GM18520 (cell line): ENCODE results near the gene SLC38A6.
"Not testable (repeated sequence)": the region's sequence is repeated elsewhere in the genome, so short reads cannot be mapped to it uniquely, and the experiment has no call there.

Experiments used
- ATAC-seq: cut with Tn5 transposase; IDR thresholded peaks from one replicate; pipeline ENCODE4 v1.9.1; 2021; ENCODE audit not compliant: unreplicated experiment

Gene SLC38A6

DNA sequence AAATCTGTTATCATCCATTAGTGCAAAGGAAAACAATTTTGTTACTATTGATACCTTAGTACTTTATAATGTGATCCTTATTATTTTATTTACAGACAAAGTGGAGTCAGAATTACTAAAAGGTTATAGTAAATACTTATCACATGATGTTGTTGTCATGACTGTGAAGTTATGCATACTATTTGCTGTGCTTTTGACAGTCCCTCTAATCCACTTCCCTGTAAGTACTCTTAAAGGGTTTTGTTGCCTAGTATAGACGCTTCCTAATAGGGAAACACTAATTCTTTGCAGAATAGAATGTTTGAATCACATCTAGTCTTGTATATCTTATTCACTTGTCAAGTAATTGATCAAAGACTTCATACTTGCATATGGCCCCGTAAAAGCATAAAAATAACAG is 69.4 kb downstream of the SLC38A6 start:
- no peak for ATAC-seq

GRCh38 chr14:61051051-61051450 is 70.0 kb downstream of the SLC38A6 start:
- ATAC-seq, result no peak

DNA sequence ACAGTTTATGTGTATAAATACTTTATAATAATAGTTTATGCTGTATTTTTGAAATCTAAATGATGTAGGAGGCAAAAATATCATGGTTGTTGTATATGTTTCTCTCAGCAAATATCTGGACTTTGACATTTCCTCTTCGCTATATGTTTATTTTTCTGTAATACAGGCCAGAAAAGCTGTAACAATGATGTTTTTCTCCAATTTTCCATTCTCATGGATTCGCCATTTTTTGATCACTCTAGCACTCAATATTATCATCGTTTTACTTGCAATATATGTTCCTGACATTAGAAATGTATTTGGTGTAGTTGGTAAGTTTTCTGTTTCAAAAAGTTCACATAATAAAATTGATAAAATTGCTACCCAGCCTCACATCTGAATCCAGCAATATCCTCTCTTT is 70.6 kb downstream of the SLC38A6 start:
- no peak for ATAC-seq

- no peak for ATAC-seq
These were observed 82.4 kb downstream of the SLC38A6 start for GRCh38 chr14:61063461-61063860.

DNA sequence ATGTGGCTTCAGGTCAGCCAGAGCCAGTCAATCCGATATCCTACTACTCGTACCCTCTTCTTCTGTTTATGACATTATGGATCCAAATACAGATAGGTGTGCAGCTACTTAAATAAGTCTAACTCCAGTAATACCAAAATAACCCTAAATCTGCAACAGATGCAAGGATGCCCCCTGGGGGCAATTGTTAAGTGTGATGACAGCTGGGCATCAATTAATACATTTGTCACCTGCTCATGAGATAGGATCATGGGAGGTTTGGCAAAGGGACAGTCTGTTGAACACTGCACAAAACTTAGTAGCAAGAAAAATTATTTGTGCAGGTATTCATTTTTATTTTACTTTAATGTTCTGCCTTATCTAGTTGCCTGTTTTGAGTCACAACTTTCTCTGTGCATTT is 83.2 kb downstream of the SLC38A6 start:
- no peak for ATAC-seq

- ATAC-seq, result no peak
These were observed 83.8 kb downstream of the SLC38A6 start for GRCh38 chr14:61064856-61065255.

GRCh38 chr14:61065656-61066055 is 84.6 kb downstream of the SLC38A6 start:
- ATAC-seq, result no peak

DNA sequence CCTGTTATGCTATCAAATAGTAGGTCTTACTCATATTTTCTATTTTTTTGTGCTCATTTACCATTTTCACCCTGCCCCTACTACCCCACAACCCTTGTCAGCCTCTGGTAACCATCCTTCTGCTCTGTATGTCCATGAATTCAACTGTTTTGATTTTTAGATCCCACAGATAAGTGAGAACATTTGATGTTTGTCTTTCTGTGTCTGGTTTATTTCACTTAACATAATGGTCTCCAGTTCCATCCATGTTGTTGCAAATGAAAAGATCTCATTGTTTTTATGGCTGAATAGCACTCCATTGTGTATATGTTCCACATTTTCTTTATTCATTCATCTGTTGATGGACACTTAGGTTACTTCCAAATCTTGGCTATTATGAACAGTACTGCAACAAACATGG is 91.4 kb downstream of the SLC38A6 start:
- not testable (repeated sequence) for ATAC-seq

DNA sequence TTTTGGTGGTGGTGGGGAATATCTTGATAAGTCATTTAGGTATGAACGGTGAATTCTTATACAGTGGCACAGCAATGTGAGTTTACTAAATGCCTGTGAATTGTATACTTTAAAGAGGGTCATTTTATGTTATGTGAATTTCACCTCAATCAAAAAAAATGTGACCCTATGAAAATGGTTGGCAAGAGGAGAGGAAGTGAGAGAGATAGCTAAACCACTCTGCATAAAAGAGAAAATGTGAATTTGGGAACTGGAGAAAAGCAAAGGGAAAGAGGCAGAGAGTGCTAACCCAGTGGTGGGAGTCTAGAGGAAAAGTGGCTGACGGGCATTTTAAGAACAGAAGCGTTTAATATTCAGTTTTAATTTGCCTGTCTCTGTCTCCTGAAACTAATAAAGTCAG is 93.8 kb downstream of the SLC38A6 start:
- ATAC-seq, result no peak

- no peak for ATAC-seq
These were observed 95.5 kb downstream of the SLC38A6 start for GRCh38 chr14:61076556-61076955.

DNA sequence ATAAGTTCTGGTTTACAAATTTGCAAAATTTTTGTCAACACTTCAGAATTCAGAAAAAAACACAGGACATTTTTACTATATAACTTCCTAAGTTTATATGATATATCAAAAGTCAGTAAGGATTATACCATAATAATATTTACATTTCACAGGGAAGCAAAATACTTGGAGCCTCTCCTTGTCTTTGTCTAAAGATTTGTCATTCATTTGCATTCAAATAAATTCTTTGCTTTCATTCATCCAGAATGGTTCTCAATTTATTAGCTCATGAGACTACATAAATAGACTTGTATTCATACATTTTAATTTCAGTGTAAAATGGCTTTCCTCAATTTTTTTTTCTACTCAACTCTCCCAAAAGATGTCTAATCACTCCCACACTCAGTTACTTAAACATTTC is 96.4 kb downstream of the SLC38A6 start:
- ATAC-seq, result no peak

DNA sequence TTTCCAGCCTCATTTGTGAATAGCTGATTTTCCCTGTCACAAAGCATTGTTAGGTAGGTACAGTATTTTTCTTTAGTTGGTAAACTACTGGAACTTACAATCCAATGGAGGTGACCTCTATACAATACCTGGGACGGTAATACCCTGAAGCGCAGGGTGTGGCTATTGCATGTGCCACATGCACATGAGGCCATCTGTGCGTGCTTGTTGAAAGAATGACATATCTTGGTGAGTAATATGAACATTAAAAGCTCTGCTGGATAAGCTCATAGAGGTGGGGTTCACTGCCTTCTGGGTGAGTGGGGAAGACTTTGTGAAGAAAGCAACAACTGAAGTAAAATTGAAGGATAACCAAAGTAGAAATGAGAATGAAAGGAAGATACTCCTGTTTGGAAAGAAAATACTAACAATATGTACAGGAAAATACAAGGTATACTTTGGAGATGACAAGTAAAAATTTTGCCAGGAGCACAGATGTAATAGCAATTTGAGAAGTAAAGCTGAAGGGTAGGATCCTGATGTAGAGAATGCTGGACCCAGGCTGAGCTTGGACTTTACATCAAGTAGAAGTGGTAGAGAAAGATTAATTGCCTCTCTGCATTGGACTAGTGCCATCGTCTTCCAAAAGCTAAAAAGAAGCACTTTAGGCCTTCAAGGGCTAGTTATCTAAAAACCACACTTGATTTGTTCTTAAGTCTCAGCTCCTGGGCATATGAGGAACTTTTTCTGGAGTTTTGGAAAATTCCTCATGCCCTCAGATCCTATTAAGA is 97.1 kb downstream of the SLC38A6 start:
- ATAC-seq, result no peak

DNA sequence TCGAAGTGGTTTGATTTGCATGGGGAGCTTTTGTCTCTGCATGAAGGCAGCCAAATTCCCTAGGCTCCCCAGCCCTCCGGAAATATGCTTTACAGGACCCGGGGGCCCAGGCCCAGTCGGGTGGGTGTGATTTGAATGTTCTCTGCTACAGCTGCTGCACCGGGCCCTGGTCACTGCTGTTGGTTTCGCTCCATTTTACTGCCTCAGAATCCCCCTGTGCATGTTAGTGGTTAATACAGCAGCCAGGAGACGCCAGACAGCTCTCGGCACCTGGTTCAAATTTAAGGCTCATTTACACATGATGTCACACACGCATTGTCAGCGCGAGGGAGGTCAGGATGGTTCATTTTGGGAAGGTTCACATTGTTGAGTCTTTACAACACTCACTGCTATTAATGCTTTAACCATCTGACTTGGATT is 99.6 kb downstream of the SLC38A6 start:
- peak; percentile 57 for ATAC-seq

- ATAC-seq, result no peak
These were observed 107.0 kb downstream of the SLC38A6 start for GRCh38 chr14:61088081-61088480.

DNA sequence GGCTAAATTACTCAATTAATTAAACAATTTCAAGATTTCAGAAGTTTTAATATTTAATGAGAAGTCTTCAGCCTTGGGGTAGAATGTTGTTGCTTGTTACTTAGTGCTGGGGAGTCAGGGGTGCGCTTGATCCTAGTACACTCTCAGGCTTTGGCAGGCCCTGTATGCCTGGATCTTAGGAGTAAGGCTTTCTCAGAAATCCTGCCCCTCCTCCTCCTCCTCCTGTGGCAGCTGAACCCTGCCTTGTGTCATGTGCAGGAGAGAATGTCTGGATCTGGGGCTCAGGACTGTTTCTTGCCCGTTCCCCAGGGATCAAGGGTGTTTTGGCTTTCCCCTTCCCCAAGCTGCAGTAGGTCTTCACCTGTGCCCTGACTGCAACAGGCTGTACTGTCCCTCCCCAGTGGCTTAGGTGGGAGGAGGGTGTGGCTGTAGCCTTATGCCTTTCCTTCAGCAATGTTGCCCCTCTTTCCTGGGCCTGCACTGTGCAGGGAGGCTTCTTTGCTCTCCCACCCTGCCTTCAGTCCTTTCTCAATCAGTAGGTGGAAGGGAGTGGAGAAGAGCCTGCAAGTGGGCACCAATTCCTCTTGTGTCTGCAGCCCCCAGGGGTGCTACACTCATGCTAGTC is 108.2 kb downstream of the SLC38A6 start:
- ATAC-seq, result no peak

GRCh38 chr14:61090432-61091216 is 109.6 kb downstream of the SLC38A6 start:
- peak; percentile 96 for ATAC-seq

- no peak for ATAC-seq
These were observed 110.7 kb downstream of the SLC38A6 start for GRCh38 chr14:61091657-61092273.

GRCh38 chr14:61098096-61098495 is 117.1 kb downstream of the SLC38A6 start:
- ATAC-seq, result not testable (repeated sequence)

DNA sequence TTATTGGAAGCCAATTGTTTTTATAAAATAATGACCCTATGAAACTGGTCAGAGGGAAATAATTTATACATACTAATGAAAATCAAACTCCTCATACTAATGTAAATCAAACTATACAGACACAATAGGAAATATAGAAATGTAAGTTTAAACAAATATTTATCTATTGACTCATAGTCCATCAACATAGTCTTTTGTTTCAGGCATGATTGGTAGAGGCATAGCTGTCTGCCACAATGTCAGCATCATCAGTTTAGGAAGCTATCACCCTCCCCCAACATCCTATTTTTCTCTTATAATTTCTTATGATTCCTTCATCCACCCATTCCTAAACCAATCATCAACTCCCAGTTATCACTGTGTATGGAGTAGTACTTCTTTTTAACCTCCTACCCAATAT is 117.7 kb downstream of the SLC38A6 start:
- ATAC-seq, result no peak

DNA sequence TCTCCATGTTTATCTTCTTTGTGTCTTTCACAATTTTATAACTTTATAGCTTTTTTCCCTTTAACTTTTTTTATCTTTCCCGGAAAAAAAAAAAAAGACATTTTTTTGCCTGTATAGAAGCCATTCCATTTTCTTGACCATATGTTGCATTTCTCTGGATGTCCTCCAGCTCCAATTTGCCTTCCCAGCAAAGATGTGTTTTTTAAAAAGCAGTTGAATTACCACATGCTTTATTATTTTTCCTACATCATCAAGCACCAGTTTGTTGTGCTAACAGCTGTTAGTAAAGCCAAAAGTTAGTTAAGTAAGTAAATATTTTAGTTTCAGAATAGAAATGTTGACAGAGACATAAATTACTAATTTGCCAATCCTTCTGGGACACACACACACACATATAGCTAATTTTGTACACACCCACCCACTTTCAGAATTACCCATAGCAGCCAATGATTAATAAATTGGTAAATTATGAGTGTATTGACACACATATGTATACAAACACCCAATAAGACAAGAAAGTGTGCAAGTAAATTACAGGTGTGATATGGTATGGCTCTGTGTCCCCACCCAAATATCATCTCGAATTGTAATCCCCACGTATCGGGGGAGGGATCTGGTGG is 118.3 kb downstream of the SLC38A6 start:
- no peak for ATAC-seq
